ENCODE data around the gene CXCL11.
"Not testable (repeated sequence)": the region's sequence is repeated elsewhere in the genome, so short reads cannot be mapped to it uniquely, and the experiment has no call there.

Gene CXCL11

DNA sequence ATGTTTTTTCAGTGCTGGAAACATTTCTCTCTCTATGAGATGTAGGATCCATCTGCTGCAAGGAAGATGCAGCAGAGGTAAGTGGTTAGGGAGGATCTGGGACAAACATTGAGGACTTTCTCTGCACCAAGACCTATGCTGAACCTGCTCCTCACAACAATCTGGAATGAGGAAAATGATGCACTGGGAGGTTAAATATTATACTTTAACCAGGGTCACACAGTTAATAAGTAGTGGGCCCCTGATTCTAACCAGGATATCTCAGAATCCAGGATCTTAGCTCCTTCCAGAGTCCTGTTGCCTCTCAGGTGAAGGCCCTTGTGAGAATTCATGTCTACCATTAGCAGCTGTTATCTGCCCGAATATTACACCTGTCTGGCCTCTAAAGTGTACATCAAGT lies 35.6 kb downstream of the CXCL11 start:
- no peak for DNase-seq

DNA sequence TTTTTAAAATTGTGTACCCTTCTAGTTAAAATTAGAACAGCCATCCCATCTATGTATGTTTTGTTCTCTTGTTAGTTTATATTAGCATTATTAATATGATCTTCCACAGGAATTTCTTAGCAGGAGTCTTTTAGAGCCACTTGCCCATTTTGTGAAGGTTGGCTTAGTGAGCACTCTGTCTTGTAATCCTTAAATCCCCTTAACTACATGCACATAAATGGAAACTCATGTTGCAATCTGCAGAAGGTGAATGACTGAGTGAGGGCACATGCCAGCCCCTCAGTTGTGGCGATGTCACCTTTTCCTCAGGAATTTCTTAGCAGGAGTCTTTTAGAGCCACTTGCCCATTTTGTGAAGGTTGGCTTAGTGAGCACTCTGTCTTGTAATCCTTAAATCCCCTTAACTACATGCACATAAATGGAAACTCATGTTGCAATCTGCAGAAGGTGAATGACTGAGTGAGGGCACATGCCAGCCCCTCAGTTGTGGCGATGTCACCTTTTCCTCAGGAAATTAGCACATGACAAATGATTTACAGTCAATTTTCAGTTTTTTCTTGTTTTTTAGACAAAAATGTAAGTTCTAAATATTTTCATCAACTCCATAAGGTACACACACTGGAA lies 37.2 kb downstream of the CXCL11 start:
- not testable (repeated sequence) for DNase-seq

DNA sequence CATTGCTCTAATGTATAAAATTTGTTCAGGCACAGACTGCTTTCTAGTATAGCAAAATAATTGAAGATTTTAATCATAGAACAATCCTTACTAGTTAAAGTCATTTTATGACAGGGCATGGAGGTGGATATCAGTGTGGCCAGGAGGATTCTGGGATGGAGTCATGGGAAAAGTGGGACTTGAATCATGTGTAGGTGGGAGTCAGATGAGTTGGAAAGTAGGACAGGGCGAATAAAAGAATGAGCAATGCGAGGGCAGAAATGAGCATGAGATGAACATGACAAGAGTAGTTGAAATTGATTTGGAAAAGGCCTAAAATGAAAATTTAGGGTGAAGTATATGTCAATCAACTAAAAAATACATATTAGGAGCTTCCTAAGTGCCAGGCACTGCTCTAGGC lies 37.9 kb downstream of the CXCL11 start:
- no peak for DNase-seq

DNA sequence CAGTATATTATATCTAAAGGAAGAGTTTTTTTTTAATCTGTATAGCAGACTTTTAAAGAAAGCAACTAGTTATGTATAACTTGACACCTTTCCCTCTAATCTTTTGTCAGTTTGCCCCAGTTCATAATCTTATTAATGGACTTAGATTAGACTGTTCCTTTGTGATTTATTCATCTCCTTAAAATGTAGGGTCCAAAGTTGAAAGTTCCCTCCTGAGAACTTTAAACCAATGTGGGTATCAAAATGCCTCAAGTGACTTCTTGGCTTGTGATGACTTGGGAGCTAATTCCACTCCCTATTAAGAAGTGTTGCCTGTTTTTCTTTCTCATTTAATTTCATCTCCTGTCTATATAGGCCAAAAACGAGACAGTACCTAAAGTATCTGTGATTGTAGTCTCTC lies 38.8 kb downstream of the CXCL11 start:
- DNase-seq = no peak

DNA sequence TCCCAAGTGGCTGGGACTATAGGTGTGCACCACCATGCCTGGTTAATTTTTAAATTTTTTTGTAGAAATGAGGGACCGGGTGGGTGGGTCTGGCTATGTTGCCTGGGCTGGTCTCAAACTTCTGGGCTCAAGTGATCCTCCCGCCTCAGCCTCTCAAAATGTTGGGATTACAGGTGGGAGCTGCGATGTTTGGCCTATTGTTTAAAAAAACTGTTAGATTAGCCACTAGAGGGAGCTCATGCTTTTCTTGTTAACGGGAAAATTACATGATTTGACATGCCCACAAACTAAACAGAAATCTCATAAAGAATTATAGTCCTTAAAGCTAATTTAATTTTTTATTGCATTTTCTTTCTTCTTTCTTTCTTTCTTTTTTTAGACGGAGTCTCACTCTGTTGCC lies 40.1 kb downstream of the CXCL11 start:
- DNase-seq = peak; percentile 70

DNA sequence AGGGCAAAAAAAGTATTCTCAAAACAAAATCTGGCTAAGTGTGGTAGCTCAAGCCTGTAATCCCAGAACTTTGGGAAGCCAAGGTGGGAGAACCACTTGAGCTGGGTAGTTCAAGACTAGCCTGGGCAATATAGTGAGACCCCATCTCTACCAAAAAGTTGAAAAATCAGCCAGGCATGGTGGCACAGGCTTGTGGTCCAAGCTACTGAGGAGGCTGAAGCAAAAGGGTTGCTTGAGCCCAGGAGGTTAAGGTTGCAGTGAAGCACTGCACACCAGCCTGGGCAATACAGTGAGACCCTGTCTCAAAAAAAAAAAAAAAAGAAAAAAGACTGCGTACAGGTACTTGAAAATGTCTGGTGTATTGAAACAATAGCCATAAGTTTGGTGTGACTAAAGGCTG lies 43.4 kb downstream of the CXCL11 start:
- DNase-seq = no peak

DNA sequence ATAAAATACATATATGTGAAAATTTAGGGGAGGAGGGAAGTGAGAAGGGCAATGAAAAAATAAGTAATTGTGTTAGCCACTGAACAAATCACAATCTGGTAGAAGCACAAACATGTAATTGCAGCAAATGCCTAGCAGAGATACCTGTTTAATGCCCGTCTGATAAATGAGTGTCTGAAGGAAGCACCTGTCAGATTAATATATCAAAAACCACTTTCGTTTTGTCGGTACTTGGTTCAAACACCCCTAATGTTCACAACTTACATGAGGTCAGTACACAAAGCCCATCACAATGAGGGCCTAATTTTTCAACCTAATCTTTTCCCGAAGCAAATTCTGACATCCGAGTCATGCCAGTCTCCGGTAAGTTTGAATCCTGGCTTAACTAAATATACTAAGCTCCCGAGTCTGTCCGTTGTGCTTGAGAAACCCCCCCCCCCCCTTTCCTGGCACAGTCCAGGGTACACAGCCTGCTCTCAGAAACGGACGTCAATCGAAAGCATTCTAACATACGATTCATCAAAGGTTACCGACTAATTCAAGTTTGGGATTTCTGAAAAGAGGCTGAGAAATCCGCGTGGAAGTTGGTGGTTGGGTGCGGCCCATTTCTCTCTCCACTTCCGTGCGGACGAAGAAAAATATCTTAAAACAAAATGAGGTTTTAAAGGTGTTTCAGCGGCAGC lies 45.9 kb downstream of the CXCL11 start:
- DNase-seq = peak; percentile 4

DNA sequence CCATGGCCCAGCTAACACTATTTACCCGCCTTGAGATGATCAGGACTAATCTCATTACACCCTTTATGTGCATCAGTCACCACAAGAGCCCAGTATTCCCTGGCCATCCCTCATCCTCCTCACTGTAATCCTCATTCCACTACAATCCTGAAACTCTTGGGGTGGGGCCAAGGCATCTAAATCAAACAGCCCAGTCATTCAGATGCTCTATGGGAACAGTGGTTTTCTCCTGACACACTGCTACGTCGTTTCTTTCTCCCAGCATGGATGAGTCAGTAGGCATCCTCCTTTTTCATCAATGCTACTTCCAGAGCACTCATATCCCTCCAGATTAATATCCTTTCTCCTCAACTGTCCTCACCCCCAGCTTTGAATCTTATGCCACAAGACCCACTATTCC lies 50.8 kb downstream of the CXCL11 start:
- no peak for DNase-seq

Data from hematopoietic multipotent progenitor cell treated with erythropoietin and hydrocortisone succinate and interleukin-3 and kit ligand, for 8 days (in vitro differentiated cells).